Neural crest cell (in vitro differentiated cells): ENCODE data around the gene MINPP1. TPM values are rescaled to one million over a fixed set of nuclear protein-coding genes. Genes with fewer than 3 reads are reported as not detected.
"Not testable (repeated sequence)": the region's sequence is repeated elsewhere in the genome, so short reads cannot be mapped to it uniquely, and the experiment has no call there.

Experiments
- DNase-seq: peaks from one replicate; pipeline ENCODE4 v3.0.0; 2021; ENCODE audit warnings: low read depth, mixed read lengths, low spot score
- H3K27ac Mint-ChIP-seq: one replicate; pipeline ENCODE4 v1.8.0; 2021; ENCODE audit warnings: mild to moderate bottlenecking, mixed read lengths; ENCODE audit not compliant: unreplicated experiment
- H3K27me3 Mint-ChIP-seq: 2 replicates; pipeline ENCODE4 v1.8.0; 2021; ENCODE audit warnings: low read depth, mild to moderate bottlenecking, mixed read lengths
- H3K36me3 Mint-ChIP-seq: 2 replicates; pipeline ENCODE4 v1.8.0; 2021; ENCODE audit warnings: low read depth, mild to moderate bottlenecking, mixed read lengths
- H3K4me1 Mint-ChIP-seq: 2 replicates; pipeline ENCODE4 v1.8.0; 2021; ENCODE audit warnings: mixed read lengths
- H3K4me3 Mint-ChIP-seq: one replicate; pipeline ENCODE4 v1.8.0; 2021; ENCODE audit warnings: mild to moderate bottlenecking, mixed read lengths
- H3K9me3 Mint-ChIP-seq: 2 replicates; pipeline ENCODE4 v1.8.0; 2021; ENCODE audit warnings: mixed read lengths
- CTCF ChIP-seq: fragments of 200-600 bp; sonication (generic); conservative IDR thresholded peaks from 2 replicates; pipeline ENCODE4 v1.5.0; 2021; ENCODE audit warnings: antibody characterized with exemption, mild to moderate bottlenecking
- total RNA-seq: library from RNA; stranded (reverse); gene quantifications from 2 replicates; pipeline ENCODE4 v1.2.1, GENCODE V29; 2021

Gene MINPP1
- total RNA-seq, 1 donor from 2014 or later: 23.9 TPM

GRCh38 chr10:87590705-87591588 lies 86.3 kb downstream of the MINPP1 start:
- Mint-ChIP-seq H3K27ac (no peak overlapping the region), H3K4me3 (no peak overlapping the region), H3K4me1 (no peaks in the 10 kb centered on the region), H3K9me3 (no peaks in the 10 kb centered on the region), H3K27me3 (no peaks in the 10 kb centered on the region), H3K36me3 (no peaks in the 10 kb centered on the region)
- no peak for DNase-seq
- TF ChIP-seq CTCF: no peak

- DNase-seq: no peak
- Mint-ChIP-seq H3K9me3 (no peaks in the 10 kb centered on the region), H3K27ac (no peak overlapping the region), H3K36me3 (no peaks in the 10 kb centered on the region), H3K27me3 (no peaks in the 10 kb centered on the region), H3K4me3 (no peak overlapping the region), H3K4me1 (no peaks in the 10 kb centered on the region)
- TF ChIP-seq CTCF: no peak
Observed at GRCh38 chr10:87591589-87591886, 86.8 kb downstream of the MINPP1 start.

- not testable (repeated sequence) for H3K27me3 Mint-ChIP-seq, H3K27ac Mint-ChIP-seq, H3K4me3 Mint-ChIP-seq, H3K9me3 Mint-ChIP-seq, DNase-seq, H3K4me1 Mint-ChIP-seq, H3K36me3 Mint-ChIP-seq
Observed at GRCh38 chr10:87592920-87593319, 88.2 kb downstream of the MINPP1 start.

- TF ChIP-seq CTCF: no peak
- Mint-ChIP-seq H3K9me3 (no peaks in the 10 kb centered on the region), H3K4me1 (no peaks in the 10 kb centered on the region), H3K27ac (no peak overlapping the region), H3K4me3 (no peak overlapping the region), H3K36me3 (no peaks in the 10 kb centered on the region), H3K27me3 (no peaks in the 10 kb centered on the region)
- no peak for DNase-seq
Observed at GRCh38 chr10:87593702-87594101, 89.0 kb downstream of the MINPP1 start.

GRCh38 chr10:87594181-87594580 lies 89.5 kb downstream of the MINPP1 start:
- H3K27ac Mint-ChIP-seq: no peak overlapping the region
- H3K36me3 Mint-ChIP-seq: no peaks in the 10 kb centered on the region
- DNase-seq: no peak
- no peak for TF ChIP-seq CTCF
- no peaks in the 10 kb centered on the region for H3K9me3 Mint-ChIP-seq
- no peaks in the 10 kb centered on the region for H3K4me1 Mint-ChIP-seq
- no peak overlapping the region for H3K4me3 Mint-ChIP-seq
- H3K27me3 Mint-ChIP-seq: no peaks in the 10 kb centered on the region

GRCh38 chr10:87594864-87595263 lies 90.2 kb downstream of the MINPP1 start:
- H3K36me3 Mint-ChIP-seq: no peaks in the 10 kb centered on the region
- no peaks in the 10 kb centered on the region for H3K9me3 Mint-ChIP-seq
- H3K27me3 Mint-ChIP-seq: no peaks in the 10 kb centered on the region
- DNase-seq: no peak
- no peak overlapping the region for H3K4me3 Mint-ChIP-seq
- TF ChIP-seq CTCF: no peak
- H3K4me1 Mint-ChIP-seq: no peaks in the 10 kb centered on the region
- H3K27ac Mint-ChIP-seq: no peak overlapping the region
